Hepatocyte (in vitro differentiated cells): ENCODE results near the gene EXTL1.

ENCODE experiments used
- CTCF ChIP-seq: fragments of 200-600 bp; sonication (generic); IDR thresholded peaks from 2 replicates; pipeline ENCODE4 v1.5.1; 2016; ENCODE audit warnings: antibody characterized with exemption, mild to moderate bottlenecking; ENCODE audit not compliant: poor library complexity
- EZH2 ChIP-seq: fragments of 200-600 bp; sonication (generic); IDR thresholded peaks from 2 replicates; pipeline ENCODE4 v1.6.1; 2016; ENCODE audit warnings: antibody characterized with exemption, mild to moderate bottlenecking, borderline replicate concordance
- EZH2phosphoT487 ChIP-seq: fragments of 200-600 bp; sonication (generic); IDR thresholded peaks from one replicate; pipeline ENCODE4 v1.6.1; 2018; ENCODE audit warnings: antibody characterized with exemption, mild to moderate bottlenecking, low read depth, moderate library complexity; ENCODE audit not compliant: unreplicated experiment, severe bottlenecking

- TF ChIP-seq CTCF, result no peak
- TF ChIP-seq EZH2, result no peak
- TF ChIP-seq EZH2phosphoT487, result no peak
Measured at GRCh38 chr1:26055041-26055440, 33.5 kb downstream of the EXTL1 start.
